GM18867 (cell line): Measurements from ENCODE around the gene ENTREP3.
"Not testable (repeated sequence)": the region's sequence is repeated elsewhere in the genome, so short reads cannot be mapped to it uniquely, and the experiment has no call there.

Experiments used
- ATAC-seq: cut with Tn5 transposase; IDR thresholded peaks from one replicate; pipeline ENCODE4 v1.9.1; 2021; ENCODE audit warnings: mild to moderate bottlenecking, moderate library complexity; ENCODE audit not compliant: unreplicated experiment

The ENTREP3 gene

DNA sequence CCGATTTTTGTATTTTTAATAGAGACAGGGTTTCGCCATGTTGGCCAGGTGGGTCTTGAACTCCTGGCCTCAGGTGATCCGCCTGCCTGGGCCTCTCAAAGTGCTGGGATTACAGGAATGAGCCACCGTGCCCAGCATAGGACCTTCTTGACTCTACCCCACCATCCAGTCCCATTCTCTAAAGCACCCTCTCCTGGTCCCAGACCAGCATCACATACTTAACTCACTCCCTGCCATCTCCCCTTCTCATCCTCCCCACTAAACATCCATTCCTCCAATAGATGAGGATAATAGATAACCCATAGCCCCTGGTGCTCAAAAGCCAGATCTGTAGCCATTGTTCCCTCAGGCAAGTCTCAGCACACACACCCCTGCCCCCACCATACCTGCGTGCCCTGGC lies 2.1 kb downstream of the ENTREP3 start:
- ATAC-seq = no peak

DNA sequence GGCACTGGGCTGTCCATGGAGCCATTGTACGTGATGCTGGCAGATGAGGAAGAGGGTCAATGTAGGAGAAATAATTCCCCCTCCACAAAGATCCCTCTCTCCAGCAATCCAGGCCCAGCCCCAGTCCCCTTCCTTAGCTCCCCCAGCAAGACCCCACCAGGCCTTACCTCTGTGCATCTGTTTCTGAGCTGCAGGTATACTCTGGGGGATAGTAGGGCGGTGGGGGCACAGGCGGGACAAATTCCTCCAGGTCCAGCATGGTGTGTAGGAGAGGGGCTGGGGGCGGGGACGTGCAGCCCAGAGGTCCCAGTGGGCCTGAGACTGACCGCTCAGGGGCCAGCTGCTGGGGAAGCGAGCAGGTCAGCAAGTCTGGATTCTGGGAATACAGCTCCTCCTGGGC lies 3.7 kb downstream of the ENTREP3 start:
- no peak for ATAC-seq

GRCh38 chr1:155250633-155251449 lies 4.4 kb downstream of the ENTREP3 start:
- peak; percentile 74 for ATAC-seq

DNA sequence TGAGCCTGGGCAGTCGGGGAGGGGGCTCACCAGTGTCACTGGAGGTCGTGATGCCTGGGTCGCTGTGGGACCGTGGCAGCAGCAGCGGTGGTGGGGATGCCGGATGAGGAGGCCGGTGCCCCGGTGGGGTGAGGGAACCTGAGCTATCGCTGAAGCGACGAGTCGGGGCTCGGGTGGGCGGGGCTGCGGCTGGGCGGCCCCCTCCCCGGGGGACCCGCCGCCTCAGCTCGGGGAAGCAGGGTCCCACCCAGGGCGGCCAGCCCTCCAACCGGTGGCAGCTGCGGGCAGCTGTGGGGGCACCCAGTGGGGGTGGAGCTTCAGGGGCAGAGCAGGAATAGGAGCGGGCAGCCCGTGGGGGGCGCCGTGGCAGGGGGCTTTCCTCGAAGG lies 5.0 kb downstream of the ENTREP3 start:
- peak; percentile 14 for ATAC-seq

GRCh38 chr1:155247667-155248553 lies 7.4 kb downstream of the ENTREP3 start:
- ATAC-seq = no peak

GRCh38 chr1:155246796-155247195 lies 8.5 kb downstream of the ENTREP3 start:
- not testable (repeated sequence) for ATAC-seq

DNA sequence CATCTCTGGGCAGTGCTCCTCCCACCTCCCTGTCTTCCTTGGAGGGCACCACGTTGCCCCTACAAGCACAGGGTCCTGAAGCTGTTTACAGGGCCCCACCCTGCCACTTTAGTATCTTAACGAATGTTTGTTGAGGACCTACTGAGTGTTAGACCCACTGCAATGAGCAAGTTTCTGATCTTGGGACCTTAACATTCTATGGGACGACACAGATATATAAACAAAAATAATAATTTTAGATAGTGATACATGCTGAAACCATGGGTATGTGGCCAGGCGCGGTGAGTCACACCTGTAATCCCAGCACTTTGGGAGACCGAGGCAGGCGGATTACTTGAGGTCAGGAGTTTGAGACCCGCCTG lies 10.1 kb downstream of the ENTREP3 start:
- ATAC-seq = no peak

DNA sequence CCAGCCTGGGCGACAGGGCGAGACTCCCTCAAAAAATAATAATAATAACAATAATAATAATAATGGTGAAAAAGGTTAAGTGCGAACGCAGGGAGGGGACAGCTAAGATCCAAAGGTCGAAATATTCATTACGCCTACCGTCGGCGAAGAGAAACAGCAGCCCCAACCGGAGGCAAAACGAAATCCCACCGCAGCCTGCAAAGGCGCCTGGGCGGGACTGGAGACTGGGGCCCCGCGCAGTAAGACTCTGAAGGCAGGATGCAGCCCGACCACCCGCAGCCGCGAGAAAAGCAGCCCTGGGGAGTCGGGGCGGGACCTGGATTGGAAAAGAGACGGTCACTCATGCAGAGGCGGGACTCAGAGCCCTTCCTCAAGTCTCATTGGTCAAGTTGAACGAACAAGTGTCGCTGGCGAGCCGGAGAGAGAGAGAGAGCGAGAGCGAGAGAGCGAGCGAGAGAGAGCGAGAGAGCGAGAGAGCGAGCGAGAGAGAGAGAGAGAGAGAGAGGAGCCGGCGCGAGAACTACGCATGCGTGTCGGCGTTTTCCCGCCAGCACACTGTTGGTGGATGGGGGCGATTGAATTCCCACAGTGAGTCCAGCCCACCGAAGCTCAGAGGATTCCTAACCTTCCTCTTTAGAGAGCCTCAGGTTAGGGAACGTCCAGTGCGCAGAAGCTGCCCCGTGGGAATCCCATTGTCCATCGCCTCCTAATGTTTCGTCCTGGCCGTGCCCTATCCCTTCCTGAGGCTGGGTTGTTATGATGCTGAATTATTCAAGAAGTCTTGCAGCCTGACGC lies 10.7 kb downstream of the ENTREP3 start:
- ATAC-seq = peak; percentile 83

- no peak for ATAC-seq
These were observed 12.4 kb downstream of the ENTREP3 start for GRCh38 chr1:155242805-155243358.

DNA sequence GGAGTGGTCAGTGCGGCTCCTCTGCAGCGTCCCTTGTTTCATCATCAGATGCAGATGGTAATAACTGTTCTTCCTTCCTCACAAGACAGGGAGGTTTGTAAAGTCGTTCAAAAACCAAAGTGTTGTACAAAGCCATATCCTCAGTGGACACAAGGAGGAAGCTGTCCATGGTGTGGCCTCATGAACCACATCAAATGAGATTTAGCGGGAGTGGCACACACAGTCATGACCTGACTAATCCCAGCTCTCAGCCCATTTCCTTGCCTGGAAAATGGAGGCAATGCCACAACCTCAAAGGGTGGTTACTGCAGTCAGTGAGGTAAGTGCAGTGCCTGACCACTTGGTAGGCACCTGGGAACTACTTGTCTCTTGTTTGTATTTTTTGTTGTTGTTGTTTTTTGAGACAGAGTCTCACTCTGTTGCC lies 13.4 kb downstream of the ENTREP3 start:
- ATAC-seq = no peak

GRCh38 chr1:155241069-155241679 lies 14.1 kb downstream of the ENTREP3 start:
- ATAC-seq = no peak

DNA sequence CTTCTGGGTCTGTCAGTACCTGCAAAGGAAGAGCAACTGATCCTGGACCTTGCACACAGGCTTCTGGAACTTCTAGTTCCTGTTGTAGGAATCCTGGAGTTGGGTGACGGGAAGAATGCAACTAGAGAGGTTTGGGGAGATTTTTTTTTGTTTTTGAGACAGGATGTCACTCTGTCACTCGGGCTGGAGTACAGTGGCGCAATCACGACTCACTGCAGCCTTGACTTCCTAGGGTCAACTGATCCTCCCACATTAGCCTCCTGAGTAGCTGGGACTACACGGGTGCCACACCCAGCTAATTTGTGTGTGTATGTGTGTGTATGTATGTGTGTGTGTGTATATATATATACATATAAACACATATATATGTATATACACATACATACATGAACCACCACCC lies 18.8 kb downstream of the ENTREP3 start:
- ATAC-seq = no peak

GRCh38 chr1:155235375-155235774 lies 19.9 kb downstream of the ENTREP3 start:
- not testable (repeated sequence) for ATAC-seq

- ATAC-seq = not testable (repeated sequence)
These were observed 21.8 kb downstream of the ENTREP3 start for GRCh38 chr1:155233502-155233901.

GRCh38 chr1:155232001-155232978 lies 23.0 kb downstream of the ENTREP3 start:
- not testable (repeated sequence) for ATAC-seq

GRCh38 chr1:155231302-155231701 lies 24.0 kb downstream of the ENTREP3 start:
- ATAC-seq = not testable (repeated sequence)

GRCh38 chr1:155228096-155228427 lies 27.2 kb downstream of the ENTREP3 start:
- ATAC-seq = no peak

- peak; percentile 83 for ATAC-seq
These were observed 27.8 kb downstream of the ENTREP3 start for GRCh38 chr1:155227261-155228095.

GRCh38 chr1:155226910-155227260 lies 28.4 kb downstream of the ENTREP3 start:
- ATAC-seq = no peak
